ENCODE results near the gene TALDO1. TPM values are rescaled to one million over a fixed set of nuclear protein-coding genes. Genes with fewer than 3 reads are reported as not detected.

The TALDO1 gene
- total and polyA plus RNA-seq, 2 experiments from 2014 or later, result 353 to 402 TPM

- no peak for TF ChIP-seq REST (IDR thresholded peaks at IDR 0.05; ENCODE audit: unreplicated experiment)
Observed at GRCh38 chr11:701741-702461, 45.4 kb upstream of the TALDO1 start (continued).

GRCh38 chr11:702462-703461, 44.5 kb upstream of the TALDO1 start:
- Mint-ChIP-seq H3K9me3 (no peaks in the 10 kb centered on the region), H3K27ac (no peak overlapping the region), H3K36me3 (ENCODE audit: low read depth) (no peaks in the 10 kb centered on the region; the same call in 2 of the 3 replicates), H3K27me3 (ENCODE audit: insufficient read depth, low read depth, poor library complexity) (peaks cover 8% of the 10 kb centered on the region), H3K4me3 (no peak overlapping the region), H3K4me1 (peaks cover 16% of the 10 kb centered on the region)
- no peaks in the 10 kb centered on the region for H3K36me3 ChIP-seq (ENCODE audit: insufficient read depth)
- H3K27ac ChIP-seq (ENCODE audit: low read depth), result no peak overlapping the region
- no peak overlapping the region for H3K4me3 ChIP-seq
- H3K4me1 ChIP-seq (ENCODE audit: insufficient read depth), result peaks cover 20% of the 10 kb centered on the region
- H3K79me2 ChIP-seq (replicated peaks; ENCODE audit: insufficient read depth), result no peaks in the 10 kb centered on the region
- H3K9me2 ChIP-seq (ENCODE audit: insufficient read depth), result no peaks in the 10 kb centered on the region
- ATAC-seq (no peak), DNase-seq (ENCODE audit: low spot score) (no peak)
- H3F3A ChIP-seq (replicated peaks; ENCODE audit: low read depth), result peaks cover 26% of the 10 kb centered on the region; the same call in 1 of the 2 replicates
- no peak overlapping the region for H2AFZ ChIP-seq
- TF ChIP-seq ZNF462 (CRISPR knock-in tag; IDR thresholded peaks at IDR 0.05) (no peak), ETS1 (IDR thresholded peaks at IDR 0.05) (no peak), CTCF (conservative IDR thresholded peaks at IDR 0.05; ENCODE audit: low read depth in 2 of 2) (no peak), POLR2AphosphoS5 (IDR thresholded peaks at IDR 0.05; ENCODE audit: low read depth) (no peak), JUNB (IDR thresholded peaks at IDR 0.05; ENCODE audit: unreplicated experiment) (no peak)
- H3K4me2 ChIP-seq, result no peak overlapping the region
- H3K27me3 ChIP-seq (ENCODE audit: insufficient read depth), result no peaks in the 10 kb centered on the region
- peaks cover 5% of the 10 kb centered on the region for H4K20me1 ChIP-seq (replicated peaks; ENCODE audit: insufficient read depth)
